Glutamatergic neuron (in vitro differentiated cells): Measurements from ENCODE around the gene CYGB. TPM values are rescaled to one million over a fixed set of nuclear protein-coding genes. Genes with fewer than 3 reads are reported as not detected.
A peak's percentile ranks its signal among the peaks of the same experiment; 100 is the strongest.
"Not testable (repeated sequence)": the region's sequence is repeated elsewhere in the genome, so short reads cannot be mapped to it uniquely, and the experiment has no call there.

Experiments
- DNase-seq: peaks from one replicate; pipeline ENCODE4 v3.0.0; 2022
- H3K27ac Mint-ChIP-seq: one replicate; pipeline ENCODE4 v1.8.0; 2020; ENCODE audit warnings: mild to moderate bottlenecking, mixed read lengths, inconsistent platforms; ENCODE audit not compliant: unreplicated experiment
- H3K27me3 Mint-ChIP-seq: one replicate; pipeline ENCODE4 v1.8.0; 2020; ENCODE audit warnings: mild to moderate bottlenecking, moderate library complexity, mixed read lengths, inconsistent platforms; ENCODE audit not compliant: unreplicated experiment
- H3K36me3 Mint-ChIP-seq: one replicate; pipeline ENCODE4 v1.8.0; 2020; ENCODE audit warnings: mild to moderate bottlenecking, mixed read lengths, inconsistent platforms; ENCODE audit not compliant: unreplicated experiment
- H3K4me1 Mint-ChIP-seq: one replicate; pipeline ENCODE4 v1.8.0; 2020; ENCODE audit warnings: mild to moderate bottlenecking, low read depth, mixed read lengths, inconsistent platforms; ENCODE audit not compliant: unreplicated experiment
- H3K4me3 Mint-ChIP-seq: one replicate; pipeline ENCODE4 v1.8.0; 2020; ENCODE audit warnings: mild to moderate bottlenecking, mixed read lengths, inconsistent platforms; ENCODE audit not compliant: unreplicated experiment
- H3K9me3 Mint-ChIP-seq: one replicate; pipeline ENCODE4 v1.8.0; 2020; ENCODE audit warnings: mild to moderate bottlenecking, moderate library complexity, mixed read lengths, inconsistent platforms; ENCODE audit not compliant: unreplicated experiment
- CTCF ChIP-seq: fragments of 200-600 bp; sonication (generic); IDR thresholded peaks from one replicate; pipeline ENCODE4 v1.5.0; 2021; ENCODE audit not compliant: partially characterized antibody, unreplicated experiment
- total RNA-seq: library from RNA; stranded (reverse); fragmentation: NEBNext Ultra II Directional; extraction: Animal tissue kit (Norgen Biotek cat#: 25700); gene quantifications from one replicate; pipeline ENCODE4 v1.2.1, GENCODE V29; 2021; ENCODE audit not compliant: unreplicated experiment

CYGB gene
- total RNA-seq, 1 donor from 2014 or later = 20.4 TPM

GRCh38 chr17:76562734-76563148, 25.2 kb upstream of the CYGB start:
- no peaks in the 10 kb centered on the region for H3K36me3 Mint-ChIP-seq
- peaks cover 13% of the 10 kb centered on the region for H3K27me3 Mint-ChIP-seq
- peaks cover 14% of the 10 kb centered on the region for H3K4me1 Mint-ChIP-seq
- H3K9me3 Mint-ChIP-seq = peaks cover 8% of the 10 kb centered on the region
- DNase-seq = no peak
- no peak overlapping the region for H3K27ac Mint-ChIP-seq
- no peak overlapping the region for H3K4me3 Mint-ChIP-seq
- TF ChIP-seq CTCF = no peak

GRCh38 chr17:76561799-76562268, 24.3 kb upstream of the CYGB start:
- DNase-seq = no peak
- no peak for TF ChIP-seq CTCF
- Mint-ChIP-seq H3K4me3 (no peak overlapping the region), H3K27ac (no peak overlapping the region), H3K27me3 (peaks cover 11% of the 10 kb centered on the region), H3K9me3 (peaks cover 12% of the 10 kb centered on the region), H3K4me1 (peaks cover 11% of the 10 kb centered on the region), H3K36me3 (no peaks in the 10 kb centered on the region)

- TF ChIP-seq CTCF = no peak
- no peaks in the 10 kb centered on the region for H3K36me3 Mint-ChIP-seq
- no peak overlapping the region for H3K27ac Mint-ChIP-seq
- H3K4me1 Mint-ChIP-seq = peaks cover 11% of the 10 kb centered on the region
- H3K27me3 Mint-ChIP-seq = peaks cover 10% of the 10 kb centered on the region
- no peak overlapping the region for H3K4me3 Mint-ChIP-seq
- no peak for DNase-seq
- H3K9me3 Mint-ChIP-seq = peaks cover 12% of the 10 kb centered on the region
Measured at GRCh38 chr17:76561332-76561731, 23.8 kb upstream of the CYGB start.

GRCh38 chr17:76560877-76561221, 23.3 kb upstream of the CYGB start:
- no peak overlapping the region for H3K27ac Mint-ChIP-seq
- no peak overlapping the region for H3K4me3 Mint-ChIP-seq
- peaks cover 10% of the 10 kb centered on the region for H3K27me3 Mint-ChIP-seq
- TF ChIP-seq CTCF = no peak
- H3K9me3 Mint-ChIP-seq = peaks cover 12% of the 10 kb centered on the region
- no peaks in the 10 kb centered on the region for H3K36me3 Mint-ChIP-seq
- DNase-seq = no peak
- H3K4me1 Mint-ChIP-seq = peaks cover 11% of the 10 kb centered on the region

- Mint-ChIP-seq H3K36me3 (no peaks in the 10 kb centered on the region), H3K4me3 (peak overlapping the region; percentile 67), H3K4me1 (peaks cover 11% of the 10 kb centered on the region)
Measured at GRCh38 chr17:76560036-76560876, 22.7 kb upstream of the CYGB start.

GRCh38 chr17:76559460-76559859, 22.0 kb upstream of the CYGB start:
- Mint-ChIP-seq H3K4me1 (peaks cover 13% of the 10 kb centered on the region), H3K27me3 (peaks cover 12% of the 10 kb centered on the region), H3K4me3 (peak overlapping the region; percentile 100)
- H3K36me3 Mint-ChIP-seq, H3K27ac Mint-ChIP-seq, H3K9me3 Mint-ChIP-seq, DNase-seq: not testable (repeated sequence)

More at GRCh38 chr17:76560036-76560876, 22.7 kb upstream of the CYGB start:
- H3K9me3 Mint-ChIP-seq = peaks cover 9% of the 10 kb centered on the region
- no peak for DNase-seq
- no peak overlapping the region for H3K27ac Mint-ChIP-seq
- no peak for TF ChIP-seq CTCF
- H3K27me3 Mint-ChIP-seq = peaks cover 10% of the 10 kb centered on the region
